BJ (cell line): ENCODE results near the gene NFATC1. TPM values are rescaled to one million over a fixed set of nuclear protein-coding genes. Genes with fewer than 3 reads are reported as not detected.

ENCODE experiments used
- CTCF ChIA-PET: fragments of 350-600 bp; formaldehyde crosslinking; extraction: SDS; loops from one replicate; lab custom pipeline; 2021; ENCODE audit warnings: antibody characterized with exemption, inconsistent platforms; lab: Yijun Ruan, JAX
- POLR2A ChIA-PET: fragments of 300-600 bp; sonication (Branson Sonifier 250); formaldehyde crosslinking; extraction: SDS; loops from one replicate; lab custom pipeline; 2021; ENCODE audit warnings: antibody characterized with exemption; lab: Charles Lee
- DNase-seq: peaks from one replicate; pipeline ENCODE4 v3.0.0-alpha.2; 2011; ENCODE audit warnings: low read depth
- H3K27me3 ChIP-seq: 2 replicates; pipeline ENCODE4 v1.6.0; 2011; ENCODE audit warnings: low read length; ENCODE audit not compliant: control insufficient read depth, insufficient read depth
- H3K36me3 ChIP-seq: 2 replicates; pipeline ENCODE4 v1.5.1; 2011; ENCODE audit warnings: low read length; ENCODE audit not compliant: control insufficient read depth, insufficient read depth
- H3K4me3 ChIP-seq: 2 replicates; pipeline ENCODE4 v1.5.1; 2011; ENCODE audit warnings: low read depth, mild to moderate bottlenecking, control low read depth, low read length
- polyA plus RNA-seq: library from polyadenylated mRNA; depleted of rRNA; stranded (reverse); fragments of >200 nt; gene quantifications from 2 replicates; pipeline ENCODE4 v1.2.3, GENCODE V29; 2011
- TF ChIP-seq, protein P1 (sequence below): IDR thresholded peaks from 2 replicates; pipeline ENCODE4 v1.5.1; 2011; ENCODE audit warnings: low read depth, mild to moderate bottlenecking, control low read depth, inconsistent platforms, low read length, moderate library complexity; ENCODE audit not compliant: insufficient read depth

NFATC1 gene
- polyA plus RNA-seq, 1 experiment, result 1.2 TPM

DNA sequence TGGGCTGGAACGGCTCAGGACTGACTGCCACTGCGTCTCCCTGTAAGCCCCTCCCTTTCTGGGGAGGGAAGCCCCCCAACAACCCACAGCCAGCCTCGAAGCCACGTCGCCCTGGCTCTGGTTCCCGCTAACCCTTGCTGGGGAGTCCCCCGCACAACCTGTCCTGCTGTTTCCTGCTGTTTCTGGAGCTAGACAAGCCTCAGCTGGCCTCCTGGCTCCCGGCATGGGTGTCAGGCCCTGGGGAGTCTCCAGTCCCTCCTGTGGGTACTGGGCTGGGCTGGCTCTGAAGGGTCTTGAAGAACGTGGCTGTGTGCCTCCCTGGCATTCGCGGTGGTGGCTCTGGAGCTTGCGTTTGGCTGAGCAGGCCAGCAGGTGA, 20.9 kb downstream of the NFATC1 start:
- Histone ChIP-seq H3K36me3 (no peaks in the 10 kb centered on the region; the same call in 1 of the 2 replicates), H3K4me3 (no peak overlapping the region), H3K27me3 (no peaks in the 10 kb centered on the region; the same call in 1 of the 2 replicates)
- ChIA-PET CTCF (interaction anchor here (0.8 kb wide), 1 partner anchor 39 kb away, joined by 3 read pairs; no protein-coding TSS in a partner anchor), POLR2A (no interaction called here)
- TF ChIP-seq, protein P1, sequence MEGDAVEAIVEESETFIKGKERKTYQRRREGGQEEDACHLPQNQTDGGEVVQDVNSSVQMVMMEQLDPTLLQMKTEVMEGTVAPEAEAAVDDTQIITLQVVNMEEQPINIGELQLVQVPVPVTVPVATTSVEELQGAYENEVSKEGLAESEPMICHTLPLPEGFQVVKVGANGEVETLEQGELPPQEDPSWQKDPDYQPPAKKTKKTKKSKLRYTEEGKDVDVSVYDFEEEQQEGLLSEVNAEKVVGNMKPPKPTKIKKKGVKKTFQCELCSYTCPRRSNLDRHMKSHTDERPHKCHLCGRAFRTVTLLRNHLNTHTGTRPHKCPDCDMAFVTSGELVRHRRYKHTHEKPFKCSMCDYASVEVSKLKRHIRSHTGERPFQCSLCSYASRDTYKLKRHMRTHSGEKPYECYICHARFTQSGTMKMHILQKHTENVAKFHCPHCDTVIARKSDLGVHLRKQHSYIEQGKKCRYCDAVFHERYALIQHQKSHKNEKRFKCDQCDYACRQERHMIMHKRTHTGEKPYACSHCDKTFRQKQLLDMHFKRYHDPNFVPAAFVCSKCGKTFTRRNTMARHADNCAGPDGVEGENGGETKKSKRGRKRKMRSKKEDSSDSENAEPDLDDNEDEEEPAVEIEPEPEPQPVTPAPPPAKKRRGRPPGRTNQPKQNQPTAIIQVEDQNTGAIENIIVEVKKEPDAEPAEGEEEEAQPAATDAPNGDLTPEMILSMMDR, result no peak
- no peak for DNase-seq

DNA sequence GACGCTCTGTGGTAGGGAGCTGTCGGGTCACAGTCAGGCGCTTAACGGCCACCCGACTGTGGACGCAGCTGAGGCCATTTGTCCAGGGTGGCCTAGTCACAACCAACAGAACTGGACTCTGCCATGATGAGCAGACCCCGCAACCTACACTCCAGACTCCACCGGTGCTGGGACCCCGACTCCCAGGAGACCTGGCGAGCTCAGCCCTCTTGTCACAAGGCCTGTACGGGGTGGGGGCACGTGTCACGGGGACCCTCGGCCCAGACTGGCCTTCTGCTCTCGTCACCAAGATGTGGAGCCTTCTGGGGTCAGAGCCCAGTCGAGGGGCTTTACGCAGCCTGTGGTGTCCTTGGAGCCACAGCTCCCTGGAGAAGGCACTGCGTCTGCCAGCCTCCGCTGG, 22.5 kb downstream of the NFATC1 start:
- Histone ChIP-seq H3K36me3 (no peaks in the 10 kb centered on the region; the same call in 1 of the 2 replicates), H3K4me3 (no peak overlapping the region), H3K27me3 (no peaks in the 10 kb centered on the region; the same call in 1 of the 2 replicates)
- ChIA-PET POLR2A (no interaction called here), CTCF (interaction anchor here (1.2 to 1.5 kb wide), 2 partner anchors 12 to 80 kb away, joined by 3 to 5 read pairs; no protein-coding TSS in a partner anchor)
- DNase-seq, result no peak
- TF ChIP-seq, protein P1, result no peak

DNA sequence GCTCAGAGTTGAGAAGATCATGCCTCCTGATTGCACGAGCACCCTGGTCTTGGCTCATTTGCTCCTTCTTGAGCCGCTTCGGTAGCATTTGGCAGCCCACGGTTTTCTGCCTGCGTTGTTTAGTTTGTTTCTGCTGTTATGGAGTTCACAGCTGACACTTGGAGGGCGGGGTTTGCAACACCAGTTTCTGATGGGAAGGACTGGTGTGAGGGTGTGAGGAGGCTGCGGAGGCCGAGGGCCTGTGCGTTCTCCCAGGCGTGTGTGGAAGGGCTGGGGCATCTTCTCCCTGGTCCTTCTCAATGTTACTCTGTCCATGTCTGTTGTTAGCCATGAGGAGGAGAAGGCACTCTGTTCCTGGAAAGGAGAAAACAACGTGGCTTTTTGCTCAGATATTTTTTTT, 22.9 kb downstream of the NFATC1 start:
- TF ChIP-seq, protein P1, result no peak
- CTCF ChIA-PET, result interaction anchor here (1.2 to 1.5 kb wide), 2 partner anchors 12 to 80 kb away, joined by 3 to 5 read pairs; no protein-coding TSS in a partner anchor
- Histone ChIP-seq H3K4me3 (no peak overlapping the region), H3K27me3 (no peaks in the 10 kb centered on the region; the same call in 1 of the 2 replicates), H3K36me3 (no peaks in the 10 kb centered on the region; the same call in 1 of the 2 replicates)
- no peak for DNase-seq
- POLR2A ChIA-PET, result no interaction called here

DNA sequence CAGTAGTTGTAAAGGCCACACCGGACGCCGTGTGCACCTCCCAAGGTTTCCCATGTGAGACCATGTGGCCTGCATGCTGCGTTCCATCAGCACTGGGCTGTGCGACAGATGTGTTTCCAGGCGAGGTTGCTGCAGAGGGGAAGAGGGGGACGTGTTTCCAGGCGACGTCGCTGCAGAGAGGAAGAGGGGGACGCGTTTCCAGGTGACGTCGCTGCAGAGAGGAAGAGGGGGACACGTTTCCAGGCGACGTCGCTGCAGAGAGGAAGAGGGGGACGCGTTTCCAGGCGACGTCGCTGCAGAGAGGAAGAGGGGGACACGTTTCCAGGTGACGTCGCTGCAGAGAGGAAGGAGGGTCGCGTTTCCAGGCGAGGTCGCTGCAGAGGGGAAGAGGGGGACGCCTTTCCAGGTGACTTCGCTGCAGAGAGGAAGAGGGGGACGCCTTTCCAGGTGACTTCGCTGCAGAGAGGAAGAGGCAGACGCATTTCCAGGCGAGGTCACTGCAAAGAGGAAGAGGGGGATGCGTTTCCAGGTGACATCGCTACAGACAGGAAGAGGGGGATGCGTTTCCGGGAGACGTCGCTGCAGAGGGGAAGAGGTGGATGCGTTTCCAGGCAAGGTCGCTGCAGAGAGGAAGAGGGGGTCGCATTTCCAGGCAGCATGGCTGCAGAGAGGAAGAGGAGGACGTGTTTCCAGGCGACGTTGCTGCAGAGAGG, 24.5 kb downstream of the NFATC1 start:
- Histone ChIP-seq H3K27me3 (no peaks in the 10 kb centered on the region; the same call in 1 of the 2 replicates), H3K4me3 (no peak overlapping the region), H3K36me3 (no peaks in the 10 kb centered on the region; the same call in 1 of the 2 replicates)
- ChIA-PET POLR2A (no interaction called here), CTCF (interaction anchor here (1.5 kb wide), 1 partner anchor 11 kb away, joined by 5 read pairs; no protein-coding TSS in a partner anchor)
- DNase-seq, result no peak
- TF ChIP-seq, protein P1, result no peak

DNA sequence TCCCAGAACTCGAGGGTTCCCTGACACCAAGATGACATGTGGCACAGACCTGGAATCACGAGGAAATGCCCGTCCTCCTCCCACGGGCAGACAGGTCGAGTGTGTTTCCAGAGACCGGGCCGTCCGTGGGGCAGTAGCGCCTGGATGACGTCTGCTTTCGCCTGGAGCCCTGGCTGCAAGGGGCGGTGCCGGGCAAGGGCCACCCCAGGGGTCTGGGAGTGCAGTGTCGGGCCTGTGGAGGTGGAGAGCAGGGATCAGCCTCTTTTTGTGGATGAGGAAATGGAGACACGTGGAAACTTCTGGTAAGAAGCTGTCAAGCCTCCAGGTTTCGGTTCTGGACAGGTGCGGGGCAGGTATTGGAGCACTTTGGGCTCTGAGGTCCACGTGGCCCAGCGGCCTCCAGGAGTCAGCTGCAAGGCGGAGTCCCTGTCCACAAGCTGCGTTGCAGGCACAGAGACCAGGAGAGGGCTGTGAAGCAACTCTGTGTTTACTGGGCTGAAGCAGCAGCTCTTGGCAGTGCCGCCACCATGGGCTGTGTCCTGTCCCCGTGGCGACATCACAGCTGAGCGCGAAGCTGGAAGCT, 25.6 kb downstream of the NFATC1 start:
- Histone ChIP-seq H3K27me3 (no peaks in the 10 kb centered on the region; the same call in 1 of the 2 replicates), H3K4me3 (no peak overlapping the region), H3K36me3 (no peaks in the 10 kb centered on the region; the same call in 1 of the 2 replicates)
- no peak for DNase-seq
- CTCF ChIA-PET, result interaction anchor here (0.6 to 0.7 kb wide), 2 partner anchors 18 to 736 kb away, joined by 3 read pairs; no protein-coding TSS in a partner anchor
- POLR2A ChIA-PET, result no interaction called here
- TF ChIP-seq, protein P1, result no peak
